Measurements from ENCODE around the gene ITM2C.

The ITM2C gene

DNA sequence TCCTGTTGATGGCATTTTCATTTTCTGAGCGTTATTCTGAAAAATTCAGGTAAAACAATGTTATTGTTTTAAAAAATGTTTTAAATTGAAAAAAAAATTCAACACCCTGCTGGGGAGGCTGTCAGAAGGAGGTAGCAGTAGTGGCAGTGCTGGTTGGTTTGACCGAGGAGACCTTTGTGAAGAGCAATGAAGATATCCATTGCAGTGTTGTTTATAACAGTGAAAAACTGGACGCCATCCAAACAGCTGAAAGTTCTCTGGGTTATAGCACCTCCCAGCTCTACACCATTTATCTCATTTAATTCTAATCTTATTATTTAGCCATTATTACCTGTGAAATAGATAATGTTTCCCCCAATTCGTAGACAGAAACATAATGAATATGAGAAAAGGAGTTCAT lies 12.6 kb upstream of the ITM2C start:
- no peak for DNase-seq

GRCh38 chr2:230861552-230862255 lies 3.0 kb upstream of the ITM2C start:
- DNase-seq, result peak; percentile 97

DNA sequence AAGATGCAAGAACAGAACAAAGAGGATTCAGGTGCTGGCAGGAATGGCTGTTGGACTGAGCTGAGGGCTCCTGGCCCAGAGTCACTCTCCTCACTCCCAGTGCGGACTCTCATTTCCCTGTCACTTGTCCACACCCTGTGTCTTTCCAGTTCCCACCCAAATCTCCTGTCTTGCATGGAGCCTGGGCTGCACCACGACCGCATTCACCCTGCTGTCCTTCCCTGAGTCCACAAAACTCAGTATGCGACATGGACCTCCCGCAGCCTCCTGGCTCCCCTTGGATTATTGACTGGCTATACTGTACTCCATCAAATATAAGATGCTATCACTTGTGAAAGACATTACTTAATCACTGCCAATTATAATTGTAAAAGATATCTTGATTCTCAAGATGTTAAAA lies 2.5 kb upstream of the ITM2C start:
- DNase-seq, result no peak

DNA sequence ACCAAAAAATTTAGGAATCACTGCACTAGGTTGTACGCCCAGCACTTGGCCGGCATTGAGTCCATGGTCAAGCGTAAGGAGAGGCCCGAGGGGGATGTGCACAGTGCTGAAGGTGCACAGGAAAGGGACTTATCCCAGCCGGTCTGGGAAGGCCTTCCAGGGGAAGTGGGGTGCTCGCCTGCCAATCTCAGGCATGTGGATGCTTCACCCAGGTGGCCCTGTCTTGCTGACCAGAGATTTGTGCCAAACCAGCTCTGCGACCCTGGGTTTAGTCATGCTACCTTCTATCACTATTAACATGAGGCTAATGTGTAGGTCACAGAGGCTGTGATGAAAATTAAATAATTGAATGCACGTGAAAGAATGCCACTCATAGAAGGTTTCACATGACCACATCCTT lies 1.7 kb upstream of the ITM2C start:
- DNase-seq, result no peak

- no peak for DNase-seq
These were observed 1.2 kb upstream of the ITM2C start for GRCh38 chr2:230863442-230864121.

DNA sequence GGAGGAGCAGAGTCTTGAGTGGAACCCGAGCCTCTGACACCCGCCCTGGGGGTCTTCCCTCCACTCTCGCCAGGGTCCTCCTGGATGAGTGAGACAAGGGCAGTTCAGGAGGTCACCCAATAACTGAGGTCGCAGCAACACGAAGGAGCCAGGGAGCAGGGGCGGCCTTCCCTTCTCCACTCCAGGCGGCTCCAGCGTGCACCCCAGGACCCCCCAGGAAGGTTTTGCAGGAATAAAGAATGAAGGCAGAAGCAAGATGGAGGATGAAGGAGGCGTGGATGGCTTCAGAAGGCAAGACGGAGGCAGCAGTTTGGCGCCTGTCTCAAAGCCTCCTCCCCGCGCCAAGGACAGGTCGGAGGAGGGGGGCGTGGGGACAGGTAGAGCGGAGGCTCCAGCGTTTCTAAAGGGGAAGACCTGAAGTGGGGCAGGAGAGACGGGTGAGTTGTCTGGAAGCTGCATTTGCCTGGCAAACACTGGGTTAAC lies 579 bp upstream of the ITM2C start:
- no peak for DNase-seq

DNA sequence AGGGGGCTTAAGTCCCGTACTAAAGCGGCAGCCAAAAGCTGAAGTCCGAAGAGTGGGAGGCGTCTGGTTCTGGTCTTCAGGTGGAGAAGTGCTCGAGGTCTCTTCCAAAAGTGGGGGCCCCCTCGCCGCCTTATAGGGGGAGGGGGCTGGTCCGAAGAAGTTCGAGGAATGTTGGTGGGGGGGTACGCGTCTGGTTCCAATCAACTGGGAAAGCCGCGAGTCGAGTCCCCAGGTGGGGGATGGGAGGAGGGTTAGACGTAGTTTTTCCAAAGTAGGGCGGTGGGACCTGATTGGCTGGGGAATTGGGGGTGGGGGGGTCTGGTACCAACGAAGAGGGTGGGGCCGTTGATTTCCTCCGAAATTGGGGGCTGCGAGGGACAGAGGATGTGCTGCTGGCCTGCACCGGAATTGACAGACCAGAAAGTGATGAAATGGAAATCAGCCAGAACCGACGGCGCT lies 594 bp downstream of the ITM2C start:
- DNase-seq, result no peak

DNA sequence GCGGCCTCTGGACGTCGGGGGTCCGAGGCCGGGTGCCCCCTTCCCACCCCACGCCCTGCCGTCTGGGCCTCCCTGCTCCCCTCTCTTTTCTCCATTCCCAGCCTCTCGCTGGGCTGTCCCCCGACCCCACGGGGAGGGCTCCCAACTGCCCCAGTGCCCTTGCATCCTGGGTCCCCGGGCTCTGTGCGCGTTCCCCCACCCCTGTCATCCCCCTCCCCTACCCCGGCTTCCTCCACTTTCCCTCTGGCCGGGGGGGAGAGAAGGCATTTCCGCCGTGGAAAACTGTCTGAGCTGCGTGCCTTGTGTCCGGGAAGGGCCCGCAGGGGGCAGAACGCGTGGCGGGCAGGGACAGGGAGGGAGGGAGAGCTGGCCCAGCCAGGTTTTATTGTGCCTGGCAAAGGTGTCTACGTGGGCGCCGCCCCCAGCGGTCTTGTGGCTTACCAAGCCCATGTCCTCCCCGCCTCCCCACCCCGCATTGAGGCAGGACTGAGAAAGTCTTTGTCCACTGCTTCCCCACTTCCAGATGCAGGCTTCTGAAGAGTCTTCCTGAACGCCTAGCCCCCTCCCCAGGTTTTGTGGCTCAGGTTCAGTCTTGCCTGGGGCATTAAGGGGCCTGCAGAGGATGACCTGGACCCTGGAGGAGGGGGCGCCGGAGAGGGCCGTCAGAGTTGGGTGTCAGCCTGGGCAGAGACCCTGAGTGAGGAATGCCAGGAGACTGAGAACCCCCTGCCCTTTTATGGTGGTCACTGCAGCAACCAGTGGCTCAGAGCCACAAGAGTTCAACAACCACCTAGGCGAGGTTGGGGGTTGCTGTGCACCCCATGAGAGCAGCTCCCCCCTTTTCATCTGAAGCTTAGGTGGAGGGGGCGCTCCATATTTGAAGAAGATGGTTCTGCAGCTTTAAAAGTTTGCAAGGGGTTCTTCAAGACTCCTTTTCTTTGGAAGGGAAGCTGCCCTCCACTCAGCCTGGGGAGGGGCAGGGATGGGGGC lies 1.3 kb downstream of the ITM2C start:
- DNase-seq, result peak; percentile 36

GRCh38 chr2:230866756-230867523 lies 2.2 kb downstream of the ITM2C start:
- DNase-seq, result peak; percentile 69

GRCh38 chr2:230868161-230868946 lies 3.6 kb downstream of the ITM2C start:
- DNase-seq, result no peak

DNA sequence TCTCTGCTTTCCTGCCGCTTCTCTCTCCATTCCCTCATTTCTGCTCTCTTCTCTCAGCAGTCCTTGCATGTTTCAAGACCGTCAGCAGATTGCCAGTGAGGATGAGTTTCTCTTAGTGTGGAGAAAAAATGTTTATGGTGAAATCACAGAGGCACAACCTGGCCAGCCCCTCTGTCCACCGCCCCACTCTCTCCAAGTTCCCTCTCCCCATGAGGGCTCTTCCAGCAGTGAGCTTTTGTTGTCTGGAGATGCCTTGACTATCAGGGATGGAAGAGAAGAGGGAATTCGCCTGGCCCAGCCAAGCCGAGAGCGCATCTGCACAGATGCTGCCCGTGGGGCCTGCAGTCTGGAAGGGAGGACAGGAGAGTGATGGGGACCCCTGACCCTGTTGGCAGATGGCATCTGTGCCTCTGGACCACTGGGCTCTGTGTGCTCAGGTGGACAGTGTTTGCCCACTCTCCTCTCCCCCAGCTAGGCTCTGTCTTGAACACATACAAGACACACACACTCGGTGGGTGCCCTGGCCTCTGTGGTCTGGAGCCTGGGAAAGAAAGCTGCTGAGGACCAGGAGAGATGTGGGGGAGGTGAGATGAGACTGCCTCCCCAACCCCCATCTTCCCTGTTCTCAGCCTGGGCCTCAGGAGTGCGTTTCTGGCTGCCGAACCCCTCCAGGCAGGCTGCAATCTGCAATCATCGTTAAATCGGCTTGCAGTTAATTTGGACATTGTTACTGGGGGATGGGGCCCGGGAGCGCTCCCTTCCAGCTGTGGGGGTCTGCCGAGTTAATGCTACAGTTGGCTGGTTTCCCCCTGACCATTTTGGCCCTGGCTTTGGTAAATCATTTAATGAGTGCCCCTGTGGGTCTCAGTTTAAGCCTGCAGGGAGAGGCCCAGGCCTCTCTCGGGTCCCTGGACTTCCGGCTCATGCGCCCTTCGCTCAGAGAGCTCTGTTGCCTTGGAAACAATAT lies 4.5 kb downstream of the ITM2C start:
- no peak for DNase-seq

GRCh38 chr2:230869914-230870543 lies 5.3 kb downstream of the ITM2C start:
- no peak for DNase-seq

DNA sequence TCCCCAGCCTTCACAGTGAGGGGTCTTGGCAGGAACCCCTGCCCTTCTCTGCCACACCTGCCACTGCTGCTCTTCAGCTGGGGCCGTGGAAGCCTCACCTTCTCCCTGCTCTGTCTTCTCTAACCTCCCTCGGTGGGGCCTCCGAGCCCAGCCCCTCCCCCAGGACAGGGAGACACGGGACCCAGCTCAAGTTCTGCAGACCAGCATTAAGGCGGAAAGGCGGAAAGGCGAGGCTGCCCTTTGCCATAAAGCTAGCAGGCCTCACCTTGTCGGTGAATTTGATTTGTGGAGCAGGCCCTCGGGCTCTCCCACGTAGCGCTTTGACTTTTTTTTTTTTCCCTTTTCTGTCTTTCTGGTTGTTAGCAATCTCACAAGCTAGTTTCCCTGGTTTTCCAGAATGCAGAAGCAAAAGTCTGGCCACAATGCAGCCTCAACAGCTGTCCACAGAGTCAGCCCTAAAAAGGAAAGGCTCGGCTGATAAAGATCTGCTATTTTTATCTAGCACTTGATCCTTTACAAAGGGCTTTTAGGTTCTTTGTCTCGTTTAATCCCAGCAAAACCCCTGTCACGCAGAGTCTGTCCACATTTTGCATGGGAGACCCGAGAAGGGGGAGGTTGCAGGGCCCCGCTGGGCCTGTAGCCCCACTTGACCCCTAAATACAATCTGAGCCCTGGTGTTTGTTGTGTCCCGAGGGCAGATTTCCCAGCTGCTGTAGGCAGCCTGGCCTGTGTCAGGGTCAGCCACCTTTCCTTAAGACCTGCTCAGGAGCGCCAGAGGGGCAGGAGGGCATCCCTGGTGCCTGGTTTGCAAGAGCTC lies 6.0 kb downstream of the ITM2C start:
- DNase-seq, result no peak

- no peak for DNase-seq
These were observed 6.8 kb downstream of the ITM2C start for GRCh38 chr2:230871361-230872150.

DNA sequence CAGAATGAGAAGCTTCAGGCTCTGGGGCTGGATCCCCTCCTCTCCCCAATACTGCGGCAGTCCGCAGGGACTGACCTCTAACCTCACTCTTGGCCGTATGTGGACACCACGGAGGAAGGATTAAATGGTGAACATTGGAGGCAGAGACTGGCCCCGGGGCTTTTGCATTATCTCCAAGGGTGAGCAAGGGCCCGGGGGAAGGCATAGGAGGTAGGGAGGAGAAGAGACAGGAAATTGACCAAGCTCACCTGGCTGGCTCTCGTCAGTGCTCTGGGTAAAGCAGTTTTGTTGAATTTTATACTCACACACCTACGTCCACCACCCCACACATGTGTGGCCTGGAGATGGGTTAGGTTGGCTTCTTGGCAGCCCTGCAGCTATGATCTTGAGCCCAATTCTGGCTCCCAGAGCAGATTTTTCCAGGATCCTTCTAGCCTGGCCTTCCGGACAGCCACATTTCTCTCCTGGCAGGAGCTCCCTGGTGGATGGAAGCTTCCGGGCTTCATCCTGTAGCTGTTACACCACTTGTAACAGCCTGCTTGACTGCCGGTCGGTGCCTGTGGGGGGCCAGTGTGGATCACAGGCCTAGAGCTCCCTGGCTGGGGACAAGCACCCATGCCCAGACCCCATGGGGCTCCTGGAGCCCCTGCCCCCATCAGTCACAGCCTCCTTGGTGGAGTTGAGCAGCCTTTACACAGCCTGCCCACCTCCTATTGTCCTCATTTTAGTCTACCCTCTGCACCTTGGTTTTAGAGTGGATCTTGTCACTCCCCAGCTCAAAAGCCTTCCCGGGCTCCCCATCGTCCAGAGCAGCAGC lies 7.6 kb downstream of the ITM2C start:
- no peak for DNase-seq

DNA sequence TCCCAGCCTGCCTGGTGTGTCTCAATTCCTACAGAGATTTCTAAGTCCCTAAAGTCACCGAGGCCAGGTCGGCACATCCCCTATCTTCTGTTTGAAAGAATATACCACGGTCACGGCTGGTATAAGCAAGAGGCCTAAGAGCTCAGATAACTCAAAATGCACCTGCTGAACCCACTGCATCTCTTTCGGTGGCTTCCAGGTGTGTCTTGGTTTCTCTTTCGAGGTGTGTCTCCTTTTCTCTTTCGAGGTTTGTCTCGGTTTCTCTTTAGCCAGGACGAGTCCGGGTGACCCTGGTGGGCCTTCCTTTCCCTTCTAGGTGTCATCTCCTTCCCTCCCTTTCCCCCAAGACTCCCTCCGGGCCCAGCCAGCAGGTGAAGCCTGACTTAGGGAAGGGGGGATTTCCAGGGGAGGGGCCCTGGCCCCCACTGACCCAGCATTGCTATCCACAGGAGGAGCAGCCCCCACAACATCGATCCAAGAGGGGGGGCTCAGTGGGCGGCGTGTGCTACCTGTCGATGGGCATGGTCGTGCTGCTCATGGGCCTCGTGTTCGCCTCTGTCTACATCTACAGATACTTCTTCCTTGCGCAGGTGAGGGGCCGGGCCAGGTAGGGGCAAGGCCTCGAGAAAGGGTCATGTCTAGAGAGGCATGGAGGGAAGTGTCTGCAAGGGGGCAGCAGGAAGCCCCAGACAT lies 8.4 kb downstream of the ITM2C start:
- no peak for DNase-seq
